NCI-H1092 treated with DMSO at 0.1 percent for 48 hours (cell line): ENCODE results near the gene RXFP1.

Experiments used
- DNase-seq: peaks from one replicate; lab custom pipeline; 2025; lab: John Stamatoyannopoulos, UW

Gene RXFP1

GRCh38 chr4:158671915-158672806 lies 150.5 kb downstream of the RXFP1 start, which contains the start of gene ETFDH:
ETFDH (plus strand) TSS chr4:158672296; CDS start chr4:158672457, 161 bp downstream.
- peak; percentile 99 for DNase-seq

- no peak for DNase-seq
Measured at GRCh38 chr4:158673633-158674032, 152.0 kb downstream of the RXFP1 start.

GRCh38 chr4:158676076-158676475 lies 154.4 kb downstream of the RXFP1 start:
- no peak for DNase-seq

GRCh38 chr4:158678767-158679166 lies 157.1 kb downstream of the RXFP1 start:
- no peak for DNase-seq

- DNase-seq, result no peak
Measured at GRCh38 chr4:158681629-158682028, 159.9 kb downstream of the RXFP1 start.

GRCh38 chr4:158682066-158682465 lies 160.4 kb downstream of the RXFP1 start:
- no peak for DNase-seq

GRCh38 chr4:158688813-158689212 lies 167.1 kb downstream of the RXFP1 start:
- no peak for DNase-seq
